NCI-H1436 treated with DMSO at 0.1 percent for 48 hours (cell line): ENCODE measurements around the gene DDAH1.
"Not testable (repeated sequence)": the region's sequence is repeated elsewhere in the genome, so short reads cannot be mapped to it uniquely, and the experiment has no call there.

Experiments
- DNase-seq: peaks from one replicate; lab custom pipeline; 2025; lab: John Stamatoyannopoulos, UW

Gene DDAH1

GRCh38 chr1:85465099-85465785 is at the start of gene DDAH1:
Gene DDAH1, minus strand, starts transcription at chr1:85465159. Its CDS starts 114 bp downstream, at chr1:85465045.
- DNase-seq = no peak

- DNase-seq = not testable (repeated sequence)
Observed at GRCh38 chr1:85513998-85514397, 49.0 kb upstream of the DDAH1 start.

- DNase-seq = no peak
Observed at GRCh38 chr1:85504417-85504816, 39.5 kb upstream of the DDAH1 start.

GRCh38 chr1:85502625-85503083 is 37.7 kb upstream of the DDAH1 start:
- no peak for DNase-seq

- no peak for DNase-seq
Observed at GRCh38 chr1:85502171-85502570, 37.2 kb upstream of the DDAH1 start.

- no peak for DNase-seq
Observed at GRCh38 chr1:85501355-85501898, 36.5 kb upstream of the DDAH1 start.

GRCh38 chr1:85496941-85497582 is 32.1 kb upstream of the DDAH1 start:
- no peak for DNase-seq

GRCh38 chr1:85495556-85495955 is 30.6 kb upstream of the DDAH1 start:
- DNase-seq = no peak

- no peak for DNase-seq
Observed at GRCh38 chr1:85494904-85495266, 29.9 kb upstream of the DDAH1 start.

- DNase-seq = peak; percentile 42
Observed at GRCh38 chr1:85494074-85494903, 29.3 kb upstream of the DDAH1 start.

- no peak for DNase-seq
Observed at GRCh38 chr1:85490270-85490985, 25.5 kb upstream of the DDAH1 start.

- no peak for DNase-seq
Observed at GRCh38 chr1:85488126-85488525, 23.2 kb upstream of the DDAH1 start.

- no peak for DNase-seq
Observed at GRCh38 chr1:85485516-85485915, 20.6 kb upstream of the DDAH1 start.

GRCh38 chr1:85484716-85485115 is 19.8 kb upstream of the DDAH1 start:
- DNase-seq = no peak

- DNase-seq = no peak
Observed at GRCh38 chr1:85484264-85484663, 19.3 kb upstream of the DDAH1 start.

- DNase-seq = no peak
Observed at GRCh38 chr1:85481688-85482087, 16.7 kb upstream of the DDAH1 start.

GRCh38 chr1:85480566-85480965 is 15.6 kb upstream of the DDAH1 start:
- no peak for DNase-seq

- no peak for DNase-seq
Observed at GRCh38 chr1:85479491-85479890, 14.5 kb upstream of the DDAH1 start.

- no peak for DNase-seq
Observed at GRCh38 chr1:85478366-85478765, 13.4 kb upstream of the DDAH1 start.

- DNase-seq = no peak
Observed at GRCh38 chr1:85475055-85475454, 10.1 kb upstream of the DDAH1 start.

- DNase-seq = no peak
Observed at GRCh38 chr1:85473390-85473789, 8.4 kb upstream of the DDAH1 start.

GRCh38 chr1:85471558-85471957 is 6.6 kb upstream of the DDAH1 start:
- DNase-seq = no peak
